ENCODE measurements around the gene PDCL2.

DNA sequence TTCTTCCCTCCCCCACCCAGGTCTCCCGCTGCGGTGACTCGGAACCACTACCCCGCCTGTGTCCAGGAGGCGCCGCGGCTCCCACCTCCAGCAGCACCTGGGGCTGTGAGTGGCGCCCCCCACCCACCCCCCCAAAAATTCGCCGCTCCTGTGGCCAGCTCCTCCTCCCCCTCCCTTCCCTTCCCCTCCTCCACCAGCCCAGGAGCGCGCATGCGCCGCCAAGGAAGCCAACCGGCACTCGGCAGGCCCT, 45.6 kb downstream of the PDCL2 start:
- TF ChIP-seq POLR2A (IDR thresholded peaks at IDR 0.05; ENCODE audit: extremely low read depth, insufficient read length) (no peak), CTCF (IDR thresholded peaks at IDR 0.05; ENCODE audit: low read depth, low read length) (no peak), MYC (IDR thresholded peaks at IDR 0.05; ENCODE audit: low read depth, low read length) (no peak), MAX (IDR thresholded peaks at IDR 0.05; ENCODE audit: low read depth, low read length) (no peak)

Data from NB4 (cell line).